Activated CD8-positive, alpha-beta T cell treated with anti-CD3 and anti-CD28 coated beads for 36 hours (primary cell): ENCODE results near the gene NOC2L. TPM values are rescaled to one million over a fixed set of nuclear protein-coding genes. Genes with fewer than 3 reads are reported as not detected.

ENCODE experiments used
- ATAC-seq: fragments of 200-7000 bp; cut with Tn5 transposase; one replicate; pipeline ENCODE4 v1.10.0; 2021; ENCODE audit warnings: mild to moderate bottlenecking, moderate library complexity
- CTCF ChIA-PET: fragments of 350-600 bp; sonication (Branson Sonifier 250); formaldehyde crosslinking; loops from one replicate; lab custom pipeline; 2021; ENCODE audit warnings: antibody characterized with exemption; lab: Charles Lee
- POLR2A ChIA-PET: fragments of 350-600 bp; sonication (Branson Sonifier 250); formaldehyde crosslinking; loops from one replicate; lab custom pipeline; 2021; ENCODE audit warnings: antibody characterized with exemption; lab: Charles Lee
- DNase-seq: peaks from one replicate; pipeline ENCODE4 v3.0.0-alpha.2; 2020
- H3K27ac Mint-ChIP-seq: one replicate; pipeline ENCODE4 v1.8.0; 2021; ENCODE audit warnings: mild to moderate bottlenecking, mixed read lengths
- H3K27me3 Mint-ChIP-seq: one replicate; pipeline ENCODE4 v1.8.0; 2021; ENCODE audit warnings: mixed read lengths
- H3K36me3 Mint-ChIP-seq: one replicate; pipeline ENCODE4 v1.8.0; 2021; ENCODE audit warnings: low read depth, mixed read lengths
- H3K4me1 Mint-ChIP-seq: one replicate; pipeline ENCODE4 v1.8.0; 2021; ENCODE audit warnings: low read depth, mixed read lengths
- H3K4me3 Mint-ChIP-seq: one replicate; pipeline ENCODE4 v1.8.0; 2021; ENCODE audit warnings: mild to moderate bottlenecking, moderate library complexity, mixed read lengths
- H3K9me3 Mint-ChIP-seq: one replicate; pipeline ENCODE4 v1.8.0; 2021; ENCODE audit warnings: mixed read lengths
- CTCF ChIP-seq: fragments of 200-600 bp; IDR thresholded peaks from one replicate; pipeline ENCODE4 v1.8.0; 2022; ENCODE audit warnings: antibody characterized with exemption, mild to moderate bottlenecking
- intact Hi-C: fragments of 100-400 bp; cut with micrococcal nuclease; formaldehyde crosslinking; loops from one replicate; pipeline ENCODE4 v1.10.0; 2022
- total RNA-seq, 2 experiments: library from RNA; stranded (reverse); gene quantifications; one replicate each; pipeline ENCODE4 v1.2.3, GENCODE V29; 2021

The NOC2L gene
- total RNA-seq, 2 experiments from 2014 or later: 138 to 139 TPM

- POLR2A ChIA-PET: interaction anchor here (4.0 kb wide), 1 partner anchor 13 kb away, joined by 17 read pairs; no protein-coding TSS in a partner anchor
- CTCF ChIA-PET: no interaction called here
- DNase-seq: no peak
- H3K36me3 Mint-ChIP-seq: peaks cover 48% of the 10 kb centered on the region
- no peak for ATAC-seq
- H3K9me3 Mint-ChIP-seq: no peaks in the 10 kb centered on the region
- TF ChIP-seq CTCF: no peak
- no peaks in the 10 kb centered on the region for H3K27me3 Mint-ChIP-seq
- H3K4me3 Mint-ChIP-seq: no peak overlapping the region
- peaks cover 13% of the 10 kb centered on the region for H3K4me1 Mint-ChIP-seq
- intact Hi-C loops: no loop called here
- no peak overlapping the region for H3K27ac Mint-ChIP-seq
Observed at GRCh38 chr1:955474-955873, 3.6 kb downstream of the NOC2L start.

GRCh38 chr1:954927-955326 lies 4.1 kb downstream of the NOC2L start:
- no peaks in the 10 kb centered on the region for H3K27me3 Mint-ChIP-seq

GRCh38 chr1:953524-954320 lies 5.3 kb downstream of the NOC2L start:
- peaks cover 13% of the 10 kb centered on the region for H3K4me1 Mint-ChIP-seq
- H3K27me3 Mint-ChIP-seq: no peaks in the 10 kb centered on the region
- H3K4me3 Mint-ChIP-seq: no peak overlapping the region
- intact Hi-C loops: no loop called here
- no peaks in the 10 kb centered on the region for H3K9me3 Mint-ChIP-seq
- POLR2A ChIA-PET: interaction anchor here (1.4 to 4.0 kb wide), 2 partner anchors 12 to 14 kb away, joined by 3 to 17 read pairs; no protein-coding TSS in a partner anchor
- H3K36me3 Mint-ChIP-seq: peaks cover 57% of the 10 kb centered on the region
- no peak overlapping the region for H3K27ac Mint-ChIP-seq
- TF ChIP-seq CTCF: no peak
- CTCF ChIA-PET: no interaction called here
- ATAC-seq: no peak
- DNase-seq: no peak

More at GRCh38 chr1:954927-955326, 4.1 kb downstream of the NOC2L start:
- CTCF ChIA-PET: no interaction called here
- intact Hi-C loops: no loop called here
- POLR2A ChIA-PET: interaction anchor here (0.7 to 4.0 kb wide), 2 partner anchors 13 to 26 kb away, joined by 3 to 17 read pairs; no protein-coding TSS in a partner anchor
- no peak overlapping the region for H3K4me3 Mint-ChIP-seq
- peaks cover 13% of the 10 kb centered on the region for H3K4me1 Mint-ChIP-seq
- no peak overlapping the region for H3K27ac Mint-ChIP-seq
- H3K9me3 Mint-ChIP-seq: no peaks in the 10 kb centered on the region
- ATAC-seq (no peak), DNase-seq (no peak)
- no peak for TF ChIP-seq CTCF
- peaks cover 53% of the 10 kb centered on the region for H3K36me3 Mint-ChIP-seq

GRCh38 chr1:952603-953002 lies 6.5 kb downstream of the NOC2L start:
- no peak for TF ChIP-seq CTCF
- H3K9me3 Mint-ChIP-seq: no peaks in the 10 kb centered on the region
- DNase-seq (no peak), ATAC-seq (no peak)
- peaks cover 5% of the 10 kb centered on the region for H3K4me1 Mint-ChIP-seq
- H3K27ac Mint-ChIP-seq: no peak overlapping the region
- ChIA-PET POLR2A (interaction anchor here (0.5 to 1.4 kb wide), 3 partner anchors 12 to 51 kb away, joined by 3 read pairs; no protein-coding TSS in a partner anchor), CTCF (no interaction called here)
- no peaks in the 10 kb centered on the region for H3K27me3 Mint-ChIP-seq
- peaks cover 54% of the 10 kb centered on the region for H3K36me3 Mint-ChIP-seq
- intact Hi-C loops: no loop called here
- H3K4me3 Mint-ChIP-seq: no peak overlapping the region

GRCh38 chr1:952201-952600 lies 6.9 kb downstream of the NOC2L start:
- DNase-seq: no peak
- Mint-ChIP-seq H3K4me1 (peaks cover under 1% of the 10 kb centered on the region), H3K4me3 (no peak overlapping the region), H3K36me3 (peaks cover 53% of the 10 kb centered on the region), H3K9me3 (no peaks in the 10 kb centered on the region), H3K27me3 (no peaks in the 10 kb centered on the region), H3K27ac (no peak overlapping the region)
- ChIA-PET CTCF (no interaction called here), POLR2A (interaction anchor here (0.5 to 1.3 kb wide), 2 partner anchors 12 to 52 kb away, joined by 3 read pairs; no protein-coding TSS in a partner anchor)
- no peak for TF ChIP-seq CTCF
- intact Hi-C loops: no loop called here
- no peak for ATAC-seq
